Dedifferentiated amniotic fluid mesenchymal stem cell (primary cell): ENCODE results near the gene CEP112.

ENCODE experiments used
- DNase-seq: peaks from one replicate; pipeline ENCODE4 v3.0.0-alpha.2; 2016; ENCODE audit errors: extremely low spot score

CEP112 gene

GRCh38 chr17:65931246-65932149 is 260.4 kb downstream of the CEP112 start:
- DNase-seq = no peak

GRCh38 chr17:65930140-65930730 is 261.7 kb downstream of the CEP112 start:
- no peak for DNase-seq

- no peak for DNase-seq
These were observed 265.3 kb downstream of the CEP112 start for GRCh38 chr17:65926599-65926998.

GRCh38 chr17:65925606-65926307 is 266.2 kb downstream of the CEP112 start:
- DNase-seq = no peak

- DNase-seq = no peak
These were observed 270.9 kb downstream of the CEP112 start for GRCh38 chr17:65920996-65921395.

GRCh38 chr17:65918916-65919315 is 273.0 kb downstream of the CEP112 start:
- no peak for DNase-seq

GRCh38 chr17:65918500-65918899 is 273.4 kb downstream of the CEP112 start:
- no peak for DNase-seq

GRCh38 chr17:65917560-65917959 is 274.4 kb downstream of the CEP112 start:
- DNase-seq = no peak

GRCh38 chr17:65916425-65916824 is 275.5 kb downstream of the CEP112 start:
- DNase-seq = no peak

- no peak for DNase-seq
These were observed 277.1 kb downstream of the CEP112 start for GRCh38 chr17:65914784-65915342.

- no peak for DNase-seq
These were observed 278.5 kb downstream of the CEP112 start for GRCh38 chr17:65913326-65913850.

GRCh38 chr17:65910836-65911235 is 281.1 kb downstream of the CEP112 start:
- DNase-seq = no peak

- no peak for DNase-seq
These were observed 289.0 kb downstream of the CEP112 start for GRCh38 chr17:65902831-65903522.

- no peak for DNase-seq
These were observed 289.8 kb downstream of the CEP112 start for GRCh38 chr17:65902155-65902554.

GRCh38 chr17:65901394-65901793 is 290.5 kb downstream of the CEP112 start:
- DNase-seq = no peak

- DNase-seq = no peak
These were observed 291.7 kb downstream of the CEP112 start for GRCh38 chr17:65900216-65900615.

- DNase-seq = no peak
These were observed 293.3 kb downstream of the CEP112 start for GRCh38 chr17:65898651-65899050.

- DNase-seq = no peak
These were observed 295.0 kb downstream of the CEP112 start for GRCh38 chr17:65896889-65897288.

GRCh38 chr17:65895969-65896368 is 296.0 kb downstream of the CEP112 start:
- DNase-seq = no peak

- no peak for DNase-seq
These were observed 298.1 kb downstream of the CEP112 start for GRCh38 chr17:65893692-65894279.

GRCh38 chr17:65892912-65893377 is 299.0 kb downstream of the CEP112 start:
- no peak for DNase-seq
